Liver (tissue), 3 donors: ENCODE measurements around the gene USP44.

Source experiments
- MAX ChIP-seq: IDR thresholded peaks from 2 replicates; pipeline ENCODE4 v1.6.1; 2016; ENCODE audit warnings: antibody characterized with exemption
- TAF1 ChIP-seq: conservative IDR thresholded peaks from 2 replicates; pipeline ENCODE4 v1.6.1; 2016; ENCODE audit warnings: antibody characterized with exemption, mild to moderate bottlenecking
- TF ChIP-seq, protein P1 (sequence below): fragments of 150-350 bp; IDR thresholded peaks from 2 replicates; pipeline ENCODE4 v1.5.1; 2017; ENCODE audit warnings: improper control_type of control experiment, low read depth, low read length; ENCODE audit not compliant: missing input control
- donor health status: healthy.
- donor health status: healthy.

DNA sequence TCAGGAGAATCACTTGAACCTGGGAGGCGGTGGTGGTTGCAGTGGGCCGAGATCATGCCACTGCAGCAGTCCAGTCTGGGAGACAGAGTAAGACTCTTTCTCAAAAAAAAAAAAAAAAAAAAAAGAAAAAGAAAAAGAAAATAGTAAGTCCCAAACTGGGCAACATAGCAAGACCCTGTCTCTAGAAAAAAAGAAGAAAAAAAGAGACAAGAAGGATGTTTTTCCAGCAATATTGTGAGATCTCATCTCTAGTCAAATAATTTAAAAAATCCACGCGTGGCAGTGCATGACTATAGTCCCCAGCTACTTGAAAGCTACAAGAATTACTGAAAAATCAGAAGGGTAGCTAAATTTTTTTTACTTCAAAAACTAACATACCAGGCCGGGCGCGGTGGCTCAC is 8.0 kb downstream of the USP44 start:
- TF ChIP-seq, protein P1, sequence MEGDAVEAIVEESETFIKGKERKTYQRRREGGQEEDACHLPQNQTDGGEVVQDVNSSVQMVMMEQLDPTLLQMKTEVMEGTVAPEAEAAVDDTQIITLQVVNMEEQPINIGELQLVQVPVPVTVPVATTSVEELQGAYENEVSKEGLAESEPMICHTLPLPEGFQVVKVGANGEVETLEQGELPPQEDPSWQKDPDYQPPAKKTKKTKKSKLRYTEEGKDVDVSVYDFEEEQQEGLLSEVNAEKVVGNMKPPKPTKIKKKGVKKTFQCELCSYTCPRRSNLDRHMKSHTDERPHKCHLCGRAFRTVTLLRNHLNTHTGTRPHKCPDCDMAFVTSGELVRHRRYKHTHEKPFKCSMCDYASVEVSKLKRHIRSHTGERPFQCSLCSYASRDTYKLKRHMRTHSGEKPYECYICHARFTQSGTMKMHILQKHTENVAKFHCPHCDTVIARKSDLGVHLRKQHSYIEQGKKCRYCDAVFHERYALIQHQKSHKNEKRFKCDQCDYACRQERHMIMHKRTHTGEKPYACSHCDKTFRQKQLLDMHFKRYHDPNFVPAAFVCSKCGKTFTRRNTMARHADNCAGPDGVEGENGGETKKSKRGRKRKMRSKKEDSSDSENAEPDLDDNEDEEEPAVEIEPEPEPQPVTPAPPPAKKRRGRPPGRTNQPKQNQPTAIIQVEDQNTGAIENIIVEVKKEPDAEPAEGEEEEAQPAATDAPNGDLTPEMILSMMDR, result no peak
- no peak for TF ChIP-seq MAX
- TF ChIP-seq TAF1, result no peak
